ENCODE results near the gene ADAMTS18. TPM values are rescaled to one million over a fixed set of nuclear protein-coding genes. Genes with fewer than 3 reads are reported as not detected.

The ADAMTS18 gene
- total RNA-seq, 2 experiments from 2014 or later: not detected

DNA sequence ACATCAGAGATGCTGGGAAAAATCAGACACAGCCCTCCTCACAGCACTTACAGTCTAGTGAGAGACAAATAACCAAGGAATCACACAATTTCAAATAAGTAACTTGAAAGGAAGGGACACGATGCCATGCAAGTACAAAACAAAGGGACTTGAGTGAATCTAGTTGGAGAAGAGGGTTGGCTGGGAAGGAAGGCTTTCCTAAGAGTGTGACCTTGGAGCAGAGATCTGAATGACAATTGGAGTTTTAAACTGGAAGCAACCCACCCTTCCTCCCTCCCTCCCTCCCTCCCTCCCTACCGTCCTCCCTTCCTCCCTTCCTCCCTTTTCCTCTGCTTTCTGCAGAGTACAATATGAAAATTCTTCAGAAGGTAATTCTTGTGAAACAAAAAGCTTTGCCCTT lies 31.1 kb downstream of the ADAMTS18 start:
- H3K9me3 Mint-ChIP-seq (ENCODE audit: insufficient read depth): no peaks in the 10 kb centered on the region
- ChIA-PET CTCF (no interaction called here), POLR2A (no interaction called here)
- no peaks in the 10 kb centered on the region for H3K36me3 Mint-ChIP-seq (ENCODE audit: low read depth)
- H3K4me1 Mint-ChIP-seq (ENCODE audit: low read depth): no peaks in the 10 kb centered on the region
- H3K27me3 Mint-ChIP-seq (ENCODE audit: low read depth): peaks cover 2% of the 10 kb centered on the region
- no peak overlapping the region for H3K4me3 Mint-ChIP-seq
- ATAC-seq: no peak
- no peak for DNase-seq
- H3K27ac Mint-ChIP-seq: no peak overlapping the region

DNA sequence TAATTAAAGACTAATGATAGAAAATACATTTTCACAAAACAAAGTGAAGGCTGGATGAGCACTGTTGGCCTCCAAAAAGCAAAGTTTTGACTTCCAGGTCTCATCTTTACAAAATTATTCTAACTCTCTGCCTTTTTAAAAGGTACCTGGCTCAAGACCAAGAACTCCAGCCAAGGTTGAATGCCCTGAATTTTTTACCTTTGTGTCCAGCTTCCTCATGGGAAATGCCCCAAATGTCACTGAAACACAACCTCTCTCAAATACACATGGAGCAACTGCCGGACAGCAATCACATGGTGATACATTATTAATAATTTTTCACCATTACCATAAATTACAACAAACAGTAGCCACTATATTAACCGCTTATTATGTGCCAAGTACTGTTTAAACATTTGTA lies 32.2 kb downstream of the ADAMTS18 start:
- ATAC-seq: no peak
- POLR2A ChIA-PET: no interaction called here
- no peak for DNase-seq
- CTCF ChIA-PET: no interaction called here
- Mint-ChIP-seq H3K9me3 (ENCODE audit: insufficient read depth) (no peaks in the 10 kb centered on the region), H3K36me3 (ENCODE audit: low read depth) (no peaks in the 10 kb centered on the region), H3K4me3 (no peak overlapping the region), H3K27me3 (ENCODE audit: low read depth) (peaks cover 2% of the 10 kb centered on the region), H3K4me1 (ENCODE audit: low read depth) (no peaks in the 10 kb centered on the region), H3K27ac (no peak overlapping the region)

DNA sequence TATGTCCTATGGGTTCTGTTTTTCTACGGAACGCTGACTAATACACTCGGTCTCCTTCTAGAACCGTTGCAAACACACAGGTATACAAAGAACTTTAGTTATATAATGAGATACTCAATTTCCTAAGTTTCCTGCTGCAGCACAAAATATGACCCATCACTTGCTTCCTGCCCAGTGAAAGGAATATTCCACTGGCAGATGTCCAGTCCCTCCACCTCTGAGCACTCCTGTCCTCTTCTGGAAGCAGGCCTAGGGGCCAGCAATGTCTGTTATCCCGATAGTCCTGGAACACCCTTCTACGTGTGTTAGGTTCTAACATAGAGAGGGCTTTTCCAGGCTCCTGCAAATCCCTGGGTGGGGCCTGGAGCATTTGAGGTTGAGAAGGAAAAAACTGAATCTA lies 32.7 kb downstream of the ADAMTS18 start:
- ChIA-PET POLR2A (no interaction called here), CTCF (no interaction called here)
- no peaks in the 10 kb centered on the region for H3K4me1 Mint-ChIP-seq (ENCODE audit: low read depth)
- no peaks in the 10 kb centered on the region for H3K9me3 Mint-ChIP-seq (ENCODE audit: insufficient read depth)
- DNase-seq (no peak), ATAC-seq (no peak)
- no peak overlapping the region for H3K4me3 Mint-ChIP-seq
- H3K27me3 Mint-ChIP-seq (ENCODE audit: low read depth): peaks cover 2% of the 10 kb centered on the region
- H3K27ac Mint-ChIP-seq: no peak overlapping the region
- no peaks in the 10 kb centered on the region for H3K36me3 Mint-ChIP-seq (ENCODE audit: low read depth)

DNA sequence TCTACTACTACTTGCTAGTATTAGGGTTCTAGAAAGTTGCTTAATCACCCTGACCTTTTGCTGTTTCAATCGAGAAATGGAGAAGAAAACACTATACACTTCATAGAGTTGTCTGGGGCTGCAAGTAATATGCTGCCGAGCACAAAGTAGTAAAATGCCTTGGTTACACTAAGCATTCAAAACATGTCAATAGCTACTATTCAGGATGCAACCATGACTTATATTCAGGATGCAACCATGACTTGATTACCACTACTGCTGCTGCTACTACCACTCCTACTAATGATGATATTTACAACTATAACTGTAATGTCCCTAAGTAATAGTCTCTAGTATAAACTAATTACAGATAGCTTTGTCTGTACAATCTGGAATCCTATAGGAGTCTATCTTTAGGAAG lies 35.3 kb downstream of the ADAMTS18 start:
- Mint-ChIP-seq H3K27me3 (ENCODE audit: low read depth) (no peaks in the 10 kb centered on the region), H3K9me3 (ENCODE audit: insufficient read depth) (no peaks in the 10 kb centered on the region), H3K36me3 (ENCODE audit: low read depth) (no peaks in the 10 kb centered on the region), H3K27ac (no peak overlapping the region), H3K4me1 (ENCODE audit: low read depth) (no peaks in the 10 kb centered on the region), H3K4me3 (no peak overlapping the region)
- POLR2A ChIA-PET: no interaction called here
- DNase-seq (no peak), ATAC-seq (no peak)
- CTCF ChIA-PET: no interaction called here

DNA sequence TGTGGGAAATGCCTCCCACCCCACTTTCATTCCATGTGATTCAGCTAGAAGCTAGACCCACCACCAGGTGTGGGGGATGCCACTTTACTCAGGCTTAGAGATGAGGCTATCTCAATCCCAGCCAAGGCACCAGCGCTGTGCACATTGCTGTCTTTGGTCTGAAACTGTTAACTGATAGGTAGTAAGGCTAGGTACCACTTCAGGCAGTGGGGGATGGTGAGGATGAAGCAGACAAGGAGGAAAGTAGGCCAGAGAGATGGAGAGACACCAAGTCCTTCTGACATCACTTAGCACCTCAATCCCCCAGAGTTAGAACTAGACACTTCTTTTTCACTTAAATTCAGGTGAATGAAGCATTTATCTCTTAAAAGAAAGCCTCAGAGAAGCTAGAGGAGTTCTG lies 35.8 kb downstream of the ADAMTS18 start:
- no peak for DNase-seq
- Mint-ChIP-seq H3K36me3 (ENCODE audit: low read depth) (no peaks in the 10 kb centered on the region), H3K27ac (no peak overlapping the region), H3K9me3 (ENCODE audit: insufficient read depth) (no peaks in the 10 kb centered on the region), H3K4me3 (no peak overlapping the region), H3K4me1 (ENCODE audit: low read depth) (no peaks in the 10 kb centered on the region), H3K27me3 (ENCODE audit: low read depth) (no peaks in the 10 kb centered on the region)
- ATAC-seq: no peak
- ChIA-PET POLR2A (no interaction called here), CTCF (no interaction called here)

DNA sequence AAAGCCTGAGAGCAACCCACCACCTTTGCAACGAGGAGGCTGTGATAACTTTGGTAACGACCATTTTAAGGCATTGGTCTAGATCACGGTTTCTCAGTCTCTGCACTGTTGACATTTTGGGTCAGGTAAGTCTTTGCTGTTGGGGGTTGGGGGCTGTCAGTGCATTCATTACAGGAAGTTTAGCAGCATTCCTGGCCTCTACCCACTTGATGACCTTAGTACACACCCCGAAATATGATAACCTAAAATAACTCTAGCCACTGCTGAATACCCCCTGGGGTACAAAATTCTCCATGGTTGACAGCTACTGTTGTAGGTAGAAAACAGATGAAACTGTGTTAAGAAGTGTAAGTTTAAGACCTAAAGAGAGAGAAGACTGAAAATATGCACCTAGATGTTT lies 36.3 kb downstream of the ADAMTS18 start:
- no peak overlapping the region for H3K4me3 Mint-ChIP-seq
- H3K9me3 Mint-ChIP-seq (ENCODE audit: insufficient read depth): no peaks in the 10 kb centered on the region
- no peaks in the 10 kb centered on the region for H3K36me3 Mint-ChIP-seq (ENCODE audit: low read depth)
- ATAC-seq (no peak), DNase-seq (no peak)
- ChIA-PET CTCF (no interaction called here), POLR2A (no interaction called here)
- no peaks in the 10 kb centered on the region for H3K27me3 Mint-ChIP-seq (ENCODE audit: low read depth)
- H3K4me1 Mint-ChIP-seq (ENCODE audit: low read depth): no peaks in the 10 kb centered on the region
- H3K27ac Mint-ChIP-seq: no peak overlapping the region

DNA sequence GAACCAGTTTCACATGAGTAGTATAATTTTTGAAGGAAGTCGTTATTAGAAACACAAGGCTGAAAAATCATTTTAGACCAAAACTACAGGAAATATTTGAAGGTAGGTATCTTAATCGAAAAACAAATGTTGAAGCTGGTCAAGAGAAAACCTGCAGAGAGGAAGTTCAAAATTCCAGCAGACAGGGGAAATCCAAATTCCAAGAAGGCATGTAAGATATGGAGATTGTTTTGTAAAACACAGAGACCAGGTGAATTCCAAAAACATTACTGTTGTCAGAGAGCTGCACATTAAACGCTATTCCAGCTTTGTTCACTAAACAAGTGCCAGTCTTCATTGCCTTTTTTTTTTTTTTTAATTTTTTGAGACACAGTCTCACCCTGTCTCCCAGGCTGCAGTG lies 38.4 kb downstream of the ADAMTS18 start:
- H3K4me3 Mint-ChIP-seq: no peak overlapping the region
- no peak for ATAC-seq
- H3K27me3 Mint-ChIP-seq (ENCODE audit: low read depth): no peaks in the 10 kb centered on the region
- H3K27ac Mint-ChIP-seq: no peak overlapping the region
- no peaks in the 10 kb centered on the region for H3K4me1 Mint-ChIP-seq (ENCODE audit: low read depth)
- H3K36me3 Mint-ChIP-seq (ENCODE audit: low read depth): no peaks in the 10 kb centered on the region
- no peaks in the 10 kb centered on the region for H3K9me3 Mint-ChIP-seq (ENCODE audit: insufficient read depth)
- CTCF ChIA-PET: no interaction called here
- DNase-seq: no peak
- POLR2A ChIA-PET: no interaction called here

DNA sequence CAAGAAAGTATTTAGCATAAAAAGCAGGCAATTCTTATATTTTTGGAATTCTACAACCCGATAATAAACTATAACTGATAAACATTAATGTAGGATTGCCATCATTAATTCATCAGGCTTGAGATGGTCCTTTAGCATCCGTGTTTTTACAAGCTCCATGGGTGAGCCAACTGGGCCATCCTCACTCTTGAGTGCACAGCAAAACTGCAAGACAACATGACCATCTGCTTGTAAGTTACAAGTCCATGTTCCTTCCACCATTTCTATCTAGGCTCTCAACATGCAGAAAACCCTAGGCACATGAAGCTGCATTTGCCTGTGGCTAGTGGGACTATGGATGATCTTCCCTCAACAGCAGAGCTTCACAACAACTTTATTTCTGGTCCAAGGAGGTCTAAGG lies 40.1 kb downstream of the ADAMTS18 start:
- ChIA-PET POLR2A (no interaction called here), CTCF (no interaction called here)
- Mint-ChIP-seq H3K27me3 (ENCODE audit: low read depth) (no peaks in the 10 kb centered on the region), H3K4me1 (ENCODE audit: low read depth) (no peaks in the 10 kb centered on the region), H3K9me3 (ENCODE audit: insufficient read depth) (no peaks in the 10 kb centered on the region), H3K4me3 (no peak overlapping the region), H3K36me3 (ENCODE audit: low read depth) (no peaks in the 10 kb centered on the region), H3K27ac (no peak overlapping the region)
- DNase-seq (no peak), ATAC-seq (no peak)

DNA sequence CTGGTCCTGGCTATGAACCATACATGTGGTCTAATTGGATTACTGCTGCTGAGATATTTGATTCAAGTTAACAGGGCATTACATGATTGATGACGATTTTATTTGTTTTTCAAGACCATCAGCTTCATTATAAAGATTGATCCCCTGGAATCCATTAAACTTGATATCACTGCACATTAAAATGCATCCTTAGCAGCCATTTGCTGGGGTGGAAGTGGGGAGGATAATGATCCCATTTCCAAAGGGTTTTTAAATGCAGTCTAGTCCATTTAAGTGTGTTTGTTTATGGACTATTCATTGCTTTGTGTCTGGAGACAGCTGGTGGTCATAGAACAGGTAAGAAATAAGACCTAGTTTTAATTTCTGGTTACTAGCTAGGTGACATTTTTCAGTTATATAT lies 40.9 kb downstream of the ADAMTS18 start:
- Mint-ChIP-seq H3K27ac (no peak overlapping the region), H3K4me3 (no peak overlapping the region), H3K27me3 (ENCODE audit: low read depth) (no peaks in the 10 kb centered on the region), H3K4me1 (ENCODE audit: low read depth) (no peaks in the 10 kb centered on the region), H3K36me3 (ENCODE audit: low read depth) (no peaks in the 10 kb centered on the region), H3K9me3 (ENCODE audit: insufficient read depth) (no peaks in the 10 kb centered on the region)
- DNase-seq: no peak
- no peak for ATAC-seq
- CTCF ChIA-PET: no interaction called here
- POLR2A ChIA-PET: no interaction called here

DNA sequence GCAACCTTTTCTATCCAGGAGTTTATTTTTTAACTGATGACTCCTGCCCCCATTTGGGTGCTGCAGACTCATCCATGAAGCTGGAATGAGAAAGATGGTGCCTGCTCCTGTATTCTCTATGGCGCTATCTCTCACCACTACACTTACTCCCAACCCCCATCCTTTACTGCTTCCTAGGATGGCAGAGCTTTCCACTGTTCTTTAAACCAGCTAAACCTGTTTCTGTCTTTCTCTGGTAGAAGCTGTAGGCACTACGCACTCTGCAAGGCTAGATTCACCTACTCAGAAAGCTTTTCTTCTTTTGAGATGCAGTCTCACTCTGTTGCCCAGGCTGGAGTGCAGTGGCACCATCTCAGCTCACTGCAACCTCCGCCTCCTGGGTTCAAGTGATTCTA lies 47.0 kb downstream of the ADAMTS18 start:
- no peak for ATAC-seq
- Mint-ChIP-seq H3K4me1 (ENCODE audit: low read depth) (no peaks in the 10 kb centered on the region), H3K36me3 (ENCODE audit: low read depth) (no peaks in the 10 kb centered on the region), H3K27ac (no peak overlapping the region), H3K27me3 (ENCODE audit: low read depth) (no peaks in the 10 kb centered on the region), H3K4me3 (no peak overlapping the region), H3K9me3 (ENCODE audit: insufficient read depth) (no peaks in the 10 kb centered on the region)
- POLR2A ChIA-PET: no interaction called here
- CTCF ChIA-PET: no interaction called here
- DNase-seq: no peak

DNA sequence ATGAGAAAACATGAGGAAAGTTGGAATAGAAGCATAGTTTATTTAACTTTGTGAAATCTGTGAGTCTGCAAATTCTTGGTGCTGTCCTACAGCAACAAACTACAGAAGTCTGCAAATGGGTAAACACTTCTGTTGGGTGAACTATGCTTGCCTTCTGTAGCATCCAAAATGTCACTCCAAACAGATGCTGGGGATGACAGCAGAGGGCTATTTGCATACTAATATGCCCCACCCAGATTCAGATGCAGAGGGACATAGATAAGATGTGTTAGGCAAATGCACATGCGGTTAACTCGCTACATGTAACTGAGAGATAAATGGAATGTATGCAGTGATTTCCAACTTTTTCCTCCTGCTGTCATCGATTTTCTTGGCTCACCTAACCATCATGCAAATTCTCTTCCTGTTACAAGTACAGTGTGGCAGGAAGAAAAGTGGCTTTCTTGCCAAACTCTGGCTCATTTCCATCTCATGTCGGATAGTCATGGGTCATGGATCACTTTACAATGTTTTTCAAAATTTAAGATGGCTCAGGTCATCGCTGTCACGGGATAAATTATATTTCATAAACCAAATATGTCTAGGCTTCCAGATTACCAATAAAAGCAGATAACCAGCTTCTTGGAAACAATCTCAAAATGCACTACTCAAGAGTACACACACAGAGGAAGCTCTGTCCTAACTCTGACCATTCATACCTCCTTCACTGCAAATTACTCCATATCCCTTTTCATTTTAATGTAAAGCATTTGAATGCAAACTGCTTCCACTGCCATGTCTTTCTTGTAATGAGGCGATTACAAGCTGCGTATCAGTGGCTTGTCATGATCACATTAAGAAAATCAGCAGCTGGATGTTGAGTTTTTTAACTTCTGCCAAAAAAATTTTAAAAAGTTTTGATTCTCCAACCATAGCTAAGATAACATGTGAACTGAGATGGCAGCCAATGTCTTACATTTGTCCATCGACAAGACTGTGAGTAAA lies 47.7 kb downstream of the ADAMTS18 start:
- no peak overlapping the region for H3K27ac Mint-ChIP-seq
- ATAC-seq (no peak), DNase-seq (no peak)
- H3K36me3 Mint-ChIP-seq (ENCODE audit: low read depth): no peaks in the 10 kb centered on the region
- ChIA-PET CTCF (no interaction called here), POLR2A (no interaction called here)
- no peaks in the 10 kb centered on the region for H3K4me1 Mint-ChIP-seq (ENCODE audit: low read depth)
- no peaks in the 10 kb centered on the region for H3K9me3 Mint-ChIP-seq (ENCODE audit: insufficient read depth)
- H3K27me3 Mint-ChIP-seq (ENCODE audit: low read depth): no peaks in the 10 kb centered on the region
- no peak overlapping the region for H3K4me3 Mint-ChIP-seq

DNA sequence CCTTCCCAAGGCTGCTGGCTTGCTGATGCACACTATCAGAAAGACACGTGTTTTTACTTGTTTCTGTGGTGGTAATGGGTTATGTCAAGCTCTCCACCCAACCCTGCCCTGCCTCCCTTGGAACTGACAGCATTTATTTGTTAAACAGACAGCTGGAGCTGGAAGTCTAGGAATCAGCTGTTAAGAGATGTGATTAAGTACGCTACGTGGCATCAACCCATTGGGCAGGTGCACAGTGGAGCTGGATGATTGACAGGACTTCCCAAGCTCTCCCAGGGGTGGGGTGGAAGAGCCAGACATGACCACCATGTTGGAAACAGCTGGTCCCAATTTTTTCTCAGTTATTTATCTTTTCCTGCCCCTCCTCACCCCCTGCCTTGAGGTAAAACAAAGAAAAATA lies 49.4 kb downstream of the ADAMTS18 start:
- Mint-ChIP-seq H3K9me3 (ENCODE audit: insufficient read depth) (no peaks in the 10 kb centered on the region), H3K4me1 (ENCODE audit: low read depth) (no peaks in the 10 kb centered on the region), H3K27me3 (ENCODE audit: low read depth) (no peaks in the 10 kb centered on the region), H3K27ac (no peak overlapping the region), H3K36me3 (ENCODE audit: low read depth) (no peaks in the 10 kb centered on the region), H3K4me3 (no peak overlapping the region)
- ATAC-seq (no peak), DNase-seq (no peak)
- ChIA-PET POLR2A (no interaction called here), CTCF (no interaction called here)

DNA sequence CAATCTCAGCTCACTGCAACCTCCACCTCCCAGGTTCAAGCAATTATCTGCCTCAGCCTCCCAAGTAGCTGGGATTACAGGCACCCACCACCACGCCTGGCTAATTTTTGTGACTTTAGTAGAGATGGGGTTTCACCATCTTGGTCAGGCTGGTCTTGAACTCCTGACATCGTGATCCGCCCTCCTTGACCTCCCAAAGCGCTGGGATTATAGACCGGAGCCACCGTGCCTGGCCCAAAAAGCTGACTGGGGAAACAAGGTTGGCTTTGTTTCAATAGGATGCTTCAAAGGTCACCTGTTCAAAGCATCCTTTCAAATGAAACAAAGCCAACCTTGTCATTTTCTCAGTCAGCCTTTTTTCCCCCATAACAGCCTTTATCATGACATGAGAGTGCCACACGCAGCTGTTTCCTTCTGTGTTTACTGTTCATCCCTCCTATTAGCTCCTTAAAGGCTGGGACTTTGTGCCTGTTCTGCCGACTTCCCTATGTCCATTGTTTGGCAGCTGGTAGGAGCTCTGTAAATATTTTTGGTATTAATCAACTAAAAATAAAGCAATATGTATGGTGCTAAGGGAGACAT lies 51.1 kb downstream of the ADAMTS18 start:
- no peaks in the 10 kb centered on the region for H3K9me3 Mint-ChIP-seq (ENCODE audit: insufficient read depth)
- no peak overlapping the region for H3K4me3 Mint-ChIP-seq
- POLR2A ChIA-PET: no interaction called here
- H3K4me1 Mint-ChIP-seq (ENCODE audit: low read depth): no peaks in the 10 kb centered on the region
- ATAC-seq (no peak), DNase-seq (no peak)
- H3K36me3 Mint-ChIP-seq (ENCODE audit: low read depth): no peaks in the 10 kb centered on the region
- CTCF ChIA-PET: no interaction called here
- H3K27ac Mint-ChIP-seq: no peak overlapping the region
- no peaks in the 10 kb centered on the region for H3K27me3 Mint-ChIP-seq (ENCODE audit: low read depth)
